Measurements from ENCODE around the gene PARN. TPM values are rescaled to one million over a fixed set of nuclear protein-coding genes. Genes with fewer than 3 reads are reported as not detected.
A peak's percentile ranks its signal among the peaks of the same experiment; 100 is the strongest.

The PARN gene
- total and polyA plus RNA-seq, 2 of the 8 experiments (the other 6 are each of a cell fraction or from before 2014, with no cell fraction given) = 24.5 to 44.6 TPM

- Histone ChIP-seq H2BK12ac (ENCODE audit: low read depth, low read length) (no peak overlapping the region), H2AFZ (ENCODE audit: low read length) (0 out of 2 replicates have a peak overlapping the region, but pooled peaks have one; percentile 58), H3K23ac (ENCODE audit: insufficient read length) (no peak overlapping the region), H3K9ac (replicated peaks in 1 of 4; ENCODE audit: extremely low read depth in 1 of 4, low read depth in 3 of 4, low read length in 3 of 4) (no peak overlapping the region), H4K20me1 (replicated peaks in 1 of 2; ENCODE audit: control insufficient read depth in 1 of 2, insufficient read depth in 2 of 2, low read length in 2 of 2) (no peaks in the 10 kb centered on the region), H3K4ac (replicated peaks; ENCODE audit: insufficient read length, low read depth, low read length) (no peak overlapping the region), H3K56ac (replicated peaks; ENCODE audit: insufficient read length, low read depth, low read length) (no peak overlapping the region), H3K4me1 (replicated peaks in 1 of 4; ENCODE audit: control insufficient read depth in 3 of 4, insufficient read depth in 4 of 4, low read length in 3 of 4) (peaks cover 0 to 6% (median 1%) of the 10 kb centered on the region in 4 experiments; a peak in 3 of 7 replicates), H4K8ac (ENCODE audit: extremely low read depth, insufficient read depth, low read length) (peak overlapping the region; percentile 85; the same call in 1 of the 2 replicates), H4K5ac (ENCODE audit: insufficient read length, low read depth, low read length) (peak overlapping the region; percentile 26), H3K9me3 (ENCODE audit: insufficient read depth in 2 of 2, low read depth in 1 of 2, low read length in 1 of 2) (no peaks in the 10 kb centered on the region), H4K91ac (replicated peaks; ENCODE audit: insufficient read length, low read length) (no peak overlapping the region), H3K79me2 (ENCODE audit: control insufficient read depth in 1 of 2, insufficient read depth in 2 of 2, low read length in 2 of 2) (no peaks in the 10 kb centered on the region), H3K14ac (ENCODE audit: insufficient read length) (no peak overlapping the region), H3K27me3 (replicated peaks in 1 of 4; ENCODE audit: control insufficient read depth in 3 of 4, extremely low read depth in 1 of 4, insufficient read depth in 3 of 4, low read length in 3 of 4) (no peaks in the 10 kb centered on the region), H2BK5ac (ENCODE audit: low read depth, low read length) (no peak overlapping the region), H3K79me1 (ENCODE audit: low read depth, low read length) (no peaks in the 10 kb centered on the region), H3K18ac (ENCODE audit: extremely low read depth, low read length) (no peak overlapping the region), H3K27ac (ENCODE audit: low read depth, low read length) (no peak overlapping the region), H2BK15ac (ENCODE audit: low read length) (no peak overlapping the region), H3K23me2 (ENCODE audit: low read depth, low read length) (no peaks in the 10 kb centered on the region), H2BK120ac (replicated peaks; ENCODE audit: low read depth, low read length) (no peak overlapping the region), H3K4me3 (ENCODE audit: extremely low read depth in 1 of 4, insufficient read depth in 2 of 4, low read depth in 3 of 4, low read length in 4 of 4) (no peak overlapping the region; a peak in 1 of 8 replicates), H2BK20ac (ENCODE audit: low read length) (no peak overlapping the region), H2AK5ac (ENCODE audit: low read depth, low read length) (no peak overlapping the region), H3K4me2 (ENCODE audit: insufficient read depth in 1 of 2, low read depth in 2 of 2, low read length in 2 of 2) (peak overlapping the region; percentile 26 to 58), H3K36me3 (ENCODE audit: control insufficient read depth in 2 of 4, insufficient read depth in 4 of 4, low read length in 3 of 4) (no peaks in the 10 kb centered on the region)
- DNase-seq (ENCODE audit: low read depth in 1 of 2, low spot score in 2 of 2) (peak; percentile 66 to 100), FAIRE-seq (no peak)
- POLR2A ChIA-PET (ENCODE audit: partially characterized antibody) = interaction anchor here (0.7 kb wide), 1 partner anchor 96 kb away, joined by 3 read pairs; no protein-coding TSS in a partner anchor
- CTCF ChIA-PET (ENCODE audit: partially characterized antibody) = interaction anchor here (1.3 kb wide), 1 partner anchor 118 kb away, joined by 3 read pairs; no protein-coding TSS in a partner anchor
- 60% methylated on average over 29 of the region's 43 CpGs; no CpG with 5 or more reads in 1 of the 2 experiments for WGBS, 2 experiments (ENCODE audit: extremely low coverage in 1 of 2, insufficient coverage in 1 of 2, insufficient read length in 1 of 2, insufficient replicate concordance in 2 of 2, low coverage in 1 of 2, low lambda C conversion rate in 2 of 2, missing lambda C conversion rate in 1 of 2)
- TF ChIP-seq CHD1 (IDR thresholded peaks at IDR 0.05; ENCODE audit: low read depth, low read length) = no peak
- TF ChIP-seq FOSL1 (IDR thresholded peaks at IDR 0.05; ENCODE audit: insufficient read depth, low read depth, low read length) = no peak
- no peak for TF ChIP-seq E2F6 (IDR thresholded peaks at IDR 0.05)
- TF ChIP-seq TCF12 (IDR thresholded peaks at IDR 0.05; ENCODE audit: low read depth, low read length) = no peak
- TF ChIP-seq SP1 (IDR thresholded peaks at IDR 0.05; ENCODE audit: low read depth, low read length) = no peak
- TF ChIP-seq EZH2 (IDR thresholded peaks at IDR 0.05; ENCODE audit: low read depth, low read length, severe bottlenecking) = no peak
- no peak for TF ChIP-seq SIN3A (conservative IDR thresholded peaks at IDR 0.05 in 1 of 2, IDR thresholded peaks at IDR 0.05 in 1 of 2; ENCODE audit: low read depth in 1 of 2, low read length in 2 of 2)
- TF ChIP-seq ATF2 (IDR thresholded peaks at IDR 0.05; ENCODE audit: low read length) = no peak
- no peak for TF ChIP-seq POLR2AphosphoS5 (IDR thresholded peaks at IDR 0.05; ENCODE audit: low read depth, low read length)
Observed at GRCh38 chr16:14405611-14406537, 224.2 kb downstream of the PARN start.
